ENCODE results near the gene GLMP. TPM values are rescaled to one million over a fixed set of nuclear protein-coding genes. Genes with fewer than 3 reads are reported as not detected.

GLMP gene
- total RNA-seq, 2 experiments from 2014 or later: 17.0 to 20.5 TPM

DNA sequence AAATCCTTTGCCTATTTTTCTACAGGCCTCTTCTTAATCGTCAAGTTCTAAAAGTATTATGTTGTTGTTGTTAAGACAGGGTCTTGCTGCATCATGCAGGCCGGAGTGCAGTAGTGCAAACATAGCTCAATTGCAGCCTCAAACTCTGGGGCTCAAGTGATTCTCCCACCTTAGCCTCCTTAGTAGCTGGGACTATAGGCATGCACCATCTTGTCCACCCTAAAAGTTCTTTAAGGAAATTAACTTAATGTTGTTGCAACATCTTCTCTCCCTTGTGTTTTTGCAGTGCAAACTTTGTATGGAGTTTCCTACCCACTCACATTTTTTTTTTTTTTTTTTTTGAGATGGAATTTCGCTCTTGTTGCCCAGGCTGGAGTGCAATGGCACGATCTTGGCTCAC lies 7.8 kb upstream of the GLMP start:
- H3K4me1 Mint-ChIP-seq: no peaks in the 10 kb centered on the region
- H3K4me3 Mint-ChIP-seq: no peak overlapping the region
- H3K9me3 Mint-ChIP-seq: no peaks in the 10 kb centered on the region
- H3K36me3 Mint-ChIP-seq: peaks cover 15% of the 10 kb centered on the region
- H3K27me3 Mint-ChIP-seq: no peaks in the 10 kb centered on the region
- DNase-seq: no peak
- no peak overlapping the region for H3K27ac Mint-ChIP-seq

DNA sequence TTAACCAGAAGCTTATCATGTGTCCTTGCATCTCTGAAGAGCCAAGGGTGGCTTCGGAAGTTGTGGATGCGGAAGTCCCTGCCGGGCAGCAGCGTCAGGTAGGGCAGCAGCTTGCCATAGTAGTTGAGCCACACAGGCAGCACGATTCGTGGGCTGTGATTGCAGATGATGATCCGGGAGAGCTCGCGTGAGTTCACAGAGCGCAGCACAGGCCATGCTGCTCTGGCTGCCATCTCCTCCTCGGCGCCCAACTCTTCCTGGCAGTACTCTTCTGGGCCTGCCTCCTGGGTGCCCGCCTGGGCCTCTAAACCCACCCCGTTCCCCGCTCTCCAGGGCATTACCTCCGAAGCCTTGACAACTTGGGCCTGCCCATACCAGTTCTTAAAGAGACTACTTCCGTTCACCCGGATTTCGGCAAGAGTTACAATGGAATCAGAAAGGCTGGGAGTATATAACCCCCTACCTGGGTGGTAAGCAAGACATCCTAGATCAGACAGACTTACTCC lies 3.4 kb upstream of the GLMP start, which contains the start of gene VHLL:
VHLL (minus strand) TSS at position 456 of the 506 bp plus-strand sequence; CDS start at position 338, 118 bp downstream.
- no peaks in the 10 kb centered on the region for H3K27me3 Mint-ChIP-seq
- peaks cover 11% of the 10 kb centered on the region for H3K4me1 Mint-ChIP-seq
- no peak within 1 kb of the TSS for H3K4me3 Mint-ChIP-seq
- peaks cover 2% of the 10 kb centered on the region for H3K36me3 Mint-ChIP-seq
- DNase-seq: no peak
- no peak within 1 kb of the TSS for H3K27ac Mint-ChIP-seq
- H3K9me3 Mint-ChIP-seq: no peaks in the 10 kb centered on the region

DNA sequence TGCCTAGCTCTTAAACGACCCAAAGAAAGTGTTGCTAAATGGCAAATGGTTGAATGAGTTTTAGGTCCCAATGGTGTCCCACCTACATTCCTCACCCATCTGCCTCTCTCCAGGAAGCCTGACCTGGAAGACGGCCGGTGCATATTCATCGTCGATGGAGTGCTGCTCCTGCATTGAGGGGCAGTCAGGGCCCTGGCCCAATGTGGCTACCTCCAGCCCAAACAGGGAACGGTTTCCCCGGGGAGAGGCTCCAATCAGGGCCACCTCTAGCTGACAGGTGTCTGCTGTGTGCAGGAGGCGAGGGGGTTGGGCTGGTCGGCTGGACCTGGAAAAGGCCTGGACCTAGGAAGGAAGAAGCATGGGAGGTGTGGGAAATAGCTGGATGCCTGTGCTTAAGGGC lies 1.6 kb downstream of the GLMP start:
- no peaks in the 10 kb centered on the region for H3K27me3 Mint-ChIP-seq

DNA sequence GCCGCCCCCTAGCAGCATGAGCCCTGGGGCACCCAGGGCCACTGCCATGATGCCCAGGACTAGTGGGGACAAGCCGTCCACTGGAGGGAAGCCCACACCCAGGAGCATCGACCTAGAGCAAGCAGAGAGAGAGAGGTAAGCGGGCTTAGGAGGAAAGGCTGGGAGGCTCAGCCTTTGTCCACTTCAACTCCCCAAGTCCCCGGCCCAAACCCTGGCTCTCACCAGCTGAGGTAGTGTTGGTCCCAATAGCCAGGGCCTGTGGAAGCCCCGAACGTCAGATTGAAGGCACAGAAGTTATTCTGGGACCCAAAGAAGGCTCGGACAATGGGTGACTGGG lies 2.4 kb downstream of the GLMP start:
- peaks cover 2% of the 10 kb centered on the region for H3K36me3 Mint-ChIP-seq
- no peak overlapping the region for H3K27ac Mint-ChIP-seq
- no peaks in the 10 kb centered on the region for H3K27me3 Mint-ChIP-seq
- H3K9me3 Mint-ChIP-seq: no peaks in the 10 kb centered on the region
- no peak overlapping the region for H3K4me3 Mint-ChIP-seq
- peaks cover 11% of the 10 kb centered on the region for H3K4me1 Mint-ChIP-seq
- DNase-seq: no peak

More for the DNA sequence above, 1.6 kb downstream of the GLMP start:
- no peak overlapping the region for H3K27ac Mint-ChIP-seq
- peaks cover 11% of the 10 kb centered on the region for H3K4me1 Mint-ChIP-seq
- H3K36me3 Mint-ChIP-seq: no peaks in the 10 kb centered on the region
- no peak overlapping the region for H3K4me3 Mint-ChIP-seq
- H3K9me3 Mint-ChIP-seq: no peaks in the 10 kb centered on the region
- no peak for DNase-seq

DNA sequence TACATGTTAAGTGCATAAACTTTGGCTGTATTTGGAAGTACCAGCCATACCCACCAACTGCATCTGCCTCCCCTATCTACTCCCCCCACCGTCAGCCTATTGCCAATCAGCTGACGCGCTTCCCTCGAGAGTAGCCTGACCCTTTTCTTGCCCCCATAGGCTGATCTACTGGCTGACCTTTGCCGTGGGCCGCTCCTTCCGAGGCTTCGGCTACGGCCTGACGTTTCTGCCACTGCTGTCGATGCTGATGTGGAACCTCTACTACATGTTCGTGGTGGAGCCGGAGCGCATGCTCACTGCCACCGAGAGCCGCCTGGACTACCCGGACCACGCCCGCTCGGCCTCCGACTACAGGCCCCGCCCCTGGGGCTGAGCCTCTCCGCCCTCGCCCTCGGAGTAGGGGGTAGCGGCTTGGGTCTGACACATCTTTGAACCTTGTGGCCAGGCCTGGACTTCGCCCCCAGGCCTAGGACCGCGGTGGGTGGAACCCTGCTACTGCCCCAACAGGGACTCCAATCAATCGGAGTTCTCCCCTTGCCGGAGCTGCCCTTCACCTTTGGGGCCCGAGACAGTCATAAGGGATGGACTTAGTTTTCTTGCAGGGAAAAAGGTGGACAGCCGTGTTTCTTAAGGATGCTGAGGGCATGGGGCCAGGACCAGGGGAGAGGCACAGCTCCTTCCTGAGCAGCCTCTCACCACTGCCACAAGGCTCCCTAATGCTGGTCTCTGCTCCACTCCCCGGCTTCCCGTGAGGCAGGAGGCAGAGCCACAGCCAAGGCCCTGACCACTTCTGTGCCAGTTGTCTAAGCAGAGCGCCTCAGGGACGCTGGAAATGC lies 4.0 kb downstream of the GLMP start:
- Mint-ChIP-seq H3K4me3 (peak overlapping the region; percentile 54), H3K27me3 (no peaks in the 10 kb centered on the region), H3K36me3 (peaks cover 2% of the 10 kb centered on the region), H3K27ac (no peak overlapping the region), H3K4me1 (peaks cover 11% of the 10 kb centered on the region), H3K9me3 (no peaks in the 10 kb centered on the region)
- DNase-seq: peak; percentile 27

DNA sequence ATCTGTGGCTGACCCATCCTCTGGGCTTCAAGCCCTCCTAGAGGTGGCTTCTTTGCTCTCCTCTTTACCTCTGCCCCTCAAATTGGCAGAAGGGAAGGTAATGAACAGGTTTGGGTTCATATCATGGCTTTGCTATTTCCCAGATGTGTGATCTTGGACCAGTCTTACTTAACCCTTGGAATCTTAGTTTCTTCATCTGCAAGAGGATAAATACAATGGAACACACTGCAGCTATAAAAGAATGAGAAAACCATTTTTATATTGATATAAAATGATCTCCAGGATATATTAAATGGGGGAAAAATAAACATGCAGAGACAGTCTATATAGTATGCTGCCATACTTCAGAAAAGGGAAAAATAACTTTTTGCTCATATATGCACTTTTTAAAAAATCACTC lies 5.6 kb downstream of the GLMP start:
- Mint-ChIP-seq H3K27me3 (no peaks in the 10 kb centered on the region), H3K4me3 (no peak overlapping the region), H3K9me3 (no peaks in the 10 kb centered on the region), H3K4me1 (peaks cover 6% of the 10 kb centered on the region), H3K27ac (no peak overlapping the region), H3K36me3 (peaks cover 2% of the 10 kb centered on the region)
- no peak for DNase-seq

DNA sequence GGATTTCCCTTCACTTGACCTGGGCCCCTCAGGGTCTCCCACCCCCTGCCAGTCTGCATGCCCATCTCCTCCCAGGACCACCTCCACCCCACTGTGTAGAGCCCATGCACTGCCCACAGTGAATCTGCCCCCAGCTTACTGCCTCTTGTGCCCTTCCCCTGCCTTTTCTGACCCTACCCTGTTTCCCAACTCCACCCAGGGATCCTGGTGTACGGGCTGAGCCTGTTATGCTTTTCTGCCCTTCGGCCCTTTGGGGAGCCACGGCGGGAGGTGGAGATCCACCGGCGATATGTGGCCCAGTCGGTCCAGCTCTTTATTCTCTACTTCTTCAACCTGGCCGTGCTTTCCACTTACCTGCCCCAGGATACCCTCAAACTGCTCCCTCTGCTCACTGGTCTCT lies 9.4 kb downstream of the GLMP start:
- H3K9me3 Mint-ChIP-seq: no peaks in the 10 kb centered on the region
- no peak for DNase-seq
- no peak overlapping the region for H3K27ac Mint-ChIP-seq
- peaks cover 21% of the 10 kb centered on the region for H3K4me1 Mint-ChIP-seq
- peaks cover 13% of the 10 kb centered on the region for H3K36me3 Mint-ChIP-seq
- H3K4me3 Mint-ChIP-seq: no peak overlapping the region
- peaks cover 3% of the 10 kb centered on the region for H3K27me3 Mint-ChIP-seq

DNA sequence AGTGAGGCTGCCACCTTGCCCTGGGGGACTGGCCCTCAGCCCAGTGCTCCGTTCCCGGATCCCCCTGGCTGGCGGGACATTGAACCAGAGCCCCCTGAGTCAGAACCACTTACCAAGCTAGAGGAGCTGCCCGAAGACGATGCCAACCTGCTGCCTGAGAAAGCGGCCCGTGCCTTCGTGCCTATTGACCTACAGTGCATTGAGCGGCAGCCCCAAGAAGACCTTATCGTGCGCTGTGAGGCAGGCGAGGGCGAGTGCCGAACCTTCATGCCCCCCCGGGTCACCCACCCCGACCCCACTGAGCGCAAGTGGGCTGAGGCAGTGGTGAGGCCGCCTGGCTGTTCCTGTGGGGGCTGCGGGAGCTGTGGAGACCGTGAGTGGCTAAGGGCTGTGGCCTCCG lies 10.0 kb downstream of the GLMP start:
- DNase-seq: no peak
- H3K4me3 Mint-ChIP-seq: no peak overlapping the region
- peaks cover 16% of the 10 kb centered on the region for H3K36me3 Mint-ChIP-seq
- H3K27me3 Mint-ChIP-seq: peaks cover 3% of the 10 kb centered on the region
- H3K9me3 Mint-ChIP-seq: no peaks in the 10 kb centered on the region
- H3K4me1 Mint-ChIP-seq: peaks cover 27% of the 10 kb centered on the region
- no peak overlapping the region for H3K27ac Mint-ChIP-seq

DNA sequence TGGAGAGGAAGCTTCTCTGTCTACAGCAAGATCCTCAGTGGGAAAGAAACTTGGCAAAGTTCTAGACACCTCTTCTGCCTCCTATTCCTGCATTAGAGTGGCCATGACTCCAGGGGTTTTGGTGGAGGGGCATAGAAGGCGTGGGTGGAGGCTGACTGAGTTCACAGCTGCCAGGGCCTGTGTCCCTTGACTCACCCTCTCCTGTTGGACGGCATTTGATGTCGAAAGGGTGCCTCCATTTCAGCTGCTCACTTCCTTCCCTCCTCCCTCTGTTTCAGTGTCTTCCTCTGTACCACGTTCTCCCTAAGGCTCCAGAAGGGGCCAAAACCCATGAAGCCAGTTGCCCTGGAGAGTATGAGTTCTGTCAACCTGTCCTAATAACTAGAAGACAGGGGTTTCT lies 10.7 kb downstream of the GLMP start:
- Mint-ChIP-seq H3K4me3 (peak overlapping the region; percentile 7), H3K27me3 (peaks cover 3% of the 10 kb centered on the region), H3K36me3 (peaks cover 20% of the 10 kb centered on the region), H3K27ac (no peak overlapping the region), H3K9me3 (no peaks in the 10 kb centered on the region), H3K4me1 (peaks cover 31% of the 10 kb centered on the region)
- DNase-seq: no peak

DNA sequence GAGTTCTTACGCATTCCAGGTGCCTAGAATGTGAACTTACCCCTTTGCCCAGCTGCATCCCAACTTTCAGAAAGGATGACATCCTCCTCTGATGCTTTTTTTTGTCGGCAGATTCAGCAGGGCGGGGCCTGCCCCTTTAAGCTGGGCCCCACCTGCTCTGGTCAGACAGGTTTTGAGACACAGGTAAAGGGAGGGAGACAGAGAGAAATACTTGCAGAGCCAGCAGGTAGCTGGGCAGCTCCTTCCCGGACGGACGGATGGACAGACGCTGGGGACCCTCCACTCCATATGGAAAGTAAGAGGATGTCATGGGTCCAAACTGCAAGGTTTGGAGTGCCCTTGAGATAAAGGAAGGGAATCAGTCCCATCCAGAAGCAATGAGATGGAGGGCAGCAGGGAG lies 11.4 kb downstream of the GLMP start, which contains the start of gene TMEM79:
TMEM79 (plus strand) TSS at position 214 of the 400 bp plus-strand sequence. CDS start 902 bp downstream, outside the sequence.
- H3K4me3 Mint-ChIP-seq: peak within 1 kb of the TSS; percentile 98
- H3K27ac Mint-ChIP-seq: peak within 1 kb of the TSS; percentile 96
- peaks cover 3% of the 10 kb centered on the region for H3K27me3 Mint-ChIP-seq
- DNase-seq: no peak
- H3K9me3 Mint-ChIP-seq: no peaks in the 10 kb centered on the region
- peaks cover 20% of the 10 kb centered on the region for H3K36me3 Mint-ChIP-seq
- H3K4me1 Mint-ChIP-seq: peaks cover 31% of the 10 kb centered on the region

DNA sequence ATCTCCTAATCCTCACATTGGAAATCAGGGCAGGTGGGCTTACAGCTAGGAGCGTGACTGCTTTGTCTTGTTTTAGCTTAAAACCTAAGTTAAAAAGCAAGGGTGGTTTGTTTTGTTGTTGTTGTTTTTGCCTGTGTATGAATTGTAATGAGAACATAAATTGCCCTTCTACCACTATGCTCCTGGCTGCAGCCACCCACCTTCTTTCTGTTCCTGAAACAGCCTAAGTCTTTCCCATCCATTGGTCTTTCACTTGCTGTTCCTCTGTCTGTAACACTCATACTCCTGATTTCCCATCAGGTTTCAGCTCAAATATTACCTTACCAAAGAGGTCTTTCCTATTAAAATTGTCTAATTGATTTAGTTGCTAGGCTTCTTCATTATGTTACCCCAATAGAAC lies 12.0 kb downstream of the GLMP start:
- H3K4me1 Mint-ChIP-seq: peaks cover 31% of the 10 kb centered on the region
- H3K27ac Mint-ChIP-seq: peak overlapping the region; percentile 96
- no peaks in the 10 kb centered on the region for H3K9me3 Mint-ChIP-seq
- H3K27me3 Mint-ChIP-seq: peaks cover 3% of the 10 kb centered on the region
- H3K36me3 Mint-ChIP-seq: peaks cover 21% of the 10 kb centered on the region
- peak overlapping the region; percentile 98 for H3K4me3 Mint-ChIP-seq
- no peak for DNase-seq

DNA sequence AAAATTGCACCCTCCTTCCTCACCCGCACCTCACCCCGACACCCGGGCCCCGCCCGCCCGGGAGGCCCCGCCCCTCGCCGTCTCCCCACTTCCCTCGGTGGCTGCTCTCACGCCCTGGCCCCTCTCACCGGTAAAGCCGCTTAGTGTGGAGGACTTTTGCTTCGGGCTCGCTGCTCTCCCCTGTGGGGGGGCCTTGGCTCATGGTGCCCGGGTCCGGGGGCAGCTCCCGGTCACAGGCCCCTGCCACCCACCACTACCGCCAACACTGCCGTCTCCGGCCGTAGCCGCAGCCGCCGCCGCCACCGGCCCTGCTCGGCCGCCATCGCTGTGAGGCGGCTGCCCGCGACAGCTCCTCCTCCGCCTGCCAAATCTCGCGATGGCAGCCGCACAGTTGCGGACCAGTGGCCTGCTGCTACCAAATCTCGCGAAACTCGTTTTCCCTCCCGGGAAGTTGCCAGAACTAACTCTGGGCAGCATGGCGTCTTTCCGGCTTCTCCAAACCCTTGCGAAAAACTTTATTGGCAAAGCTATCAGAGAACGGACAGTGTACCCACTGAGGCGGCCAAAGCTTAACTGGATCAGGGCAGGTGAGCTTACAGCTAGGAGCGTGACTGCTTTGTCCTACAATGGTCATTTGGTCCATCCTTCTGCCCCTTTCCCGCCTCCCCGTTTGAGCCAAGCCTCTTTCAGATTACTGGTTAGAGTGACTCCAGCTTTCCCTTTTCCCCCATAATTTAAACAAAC lies 12.8 kb downstream of the GLMP start, which contains the start of gene SMG5:
SMG5 (minus strand) TSS at position 347 of the 744 bp plus-strand sequence; CDS start at position 202, 145 bp downstream.
- peaks cover 29% of the 10 kb centered on the region for H3K36me3 Mint-ChIP-seq
- peaks cover 3% of the 10 kb centered on the region for H3K27me3 Mint-ChIP-seq
- H3K27ac Mint-ChIP-seq: peak within 1 kb of the TSS; percentile 96
- no peaks in the 10 kb centered on the region for H3K9me3 Mint-ChIP-seq
- DNase-seq: peak; percentile 97
- H3K4me1 Mint-ChIP-seq: peaks cover 31% of the 10 kb centered on the region
- peak within 1 kb of the TSS; percentile 98 for H3K4me3 Mint-ChIP-seq

DNA sequence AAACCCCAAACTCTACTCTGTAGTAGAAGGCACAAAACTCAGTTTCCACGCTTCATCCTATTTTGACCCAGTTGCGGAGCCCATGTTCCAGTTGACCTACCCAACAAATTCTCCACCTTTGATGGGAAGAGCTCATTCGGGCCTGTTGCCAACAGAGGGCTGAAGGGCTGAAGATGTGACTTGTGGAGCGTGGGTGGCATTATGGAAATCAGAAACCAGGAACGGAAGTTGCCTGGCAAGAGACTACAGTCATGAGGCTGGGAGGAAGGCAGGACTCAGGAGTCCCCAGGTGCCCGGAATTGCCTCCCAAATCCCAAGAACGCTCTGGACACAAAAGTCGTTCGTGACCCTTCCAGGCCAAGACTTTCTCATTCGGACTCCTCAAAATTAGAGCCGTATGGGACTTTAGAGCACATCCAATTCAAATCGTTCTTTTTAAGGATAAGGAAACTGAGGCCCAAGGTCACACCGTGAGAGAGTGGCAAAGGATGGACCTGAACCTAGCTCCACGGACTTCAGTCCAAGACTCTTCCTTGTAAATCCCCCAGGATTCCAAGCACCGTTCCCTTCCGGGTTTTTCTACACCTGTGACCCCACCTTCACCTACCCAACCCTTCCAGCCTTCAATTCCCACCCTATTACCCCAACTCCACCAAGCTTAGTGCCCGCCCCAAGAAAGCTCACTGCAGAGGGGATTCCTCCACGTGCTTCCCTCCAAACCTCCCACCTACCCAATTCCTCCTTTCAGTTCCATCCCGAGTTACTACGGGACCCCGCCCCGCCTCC lies 13.6 kb downstream of the GLMP start:
- Mint-ChIP-seq H3K4me3 (peak overlapping the region; percentile 98), H3K36me3 (peaks cover 30% of the 10 kb centered on the region), H3K27ac (peak overlapping the region; percentile 96), H3K4me1 (peaks cover 31% of the 10 kb centered on the region), H3K9me3 (no peaks in the 10 kb centered on the region), H3K27me3 (peaks cover 3% of the 10 kb centered on the region)
- DNase-seq: peak; percentile 39

DNA sequence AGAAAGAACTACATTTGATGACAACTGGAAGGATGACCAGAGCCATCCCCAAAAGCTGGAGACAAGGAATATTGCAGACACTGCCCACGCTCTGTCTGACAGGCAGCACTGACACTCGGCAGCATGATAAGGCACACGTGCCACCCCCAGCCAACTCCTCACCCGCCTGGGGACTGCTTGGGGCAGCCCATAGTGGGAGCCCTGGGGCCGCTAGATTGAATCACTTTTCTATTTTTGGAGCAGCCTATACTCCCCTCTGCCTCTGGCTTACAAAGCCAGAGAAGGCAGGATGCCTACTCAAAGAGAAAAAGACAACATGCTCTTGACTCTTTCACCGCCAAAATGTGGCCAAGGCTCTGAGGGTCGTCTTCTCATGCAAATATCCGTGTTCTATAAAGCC lies 14.2 kb downstream of the GLMP start:
- Mint-ChIP-seq H3K27me3 (peaks cover 3% of the 10 kb centered on the region), H3K4me1 (peaks cover 31% of the 10 kb centered on the region), H3K9me3 (no peaks in the 10 kb centered on the region), H3K27ac (peak overlapping the region; percentile 96), H3K4me3 (peak overlapping the region; percentile 98), H3K36me3 (peaks cover 30% of the 10 kb centered on the region)
- peak; percentile 66 for DNase-seq

All from activated naive CD8-positive, alpha-beta T cell treated with anti-CD3 and anti-CD28 coated beads for 36 hours (primary cell).